ENCODE measurements around the gene STAMBP. TPM values are rescaled to one million over a fixed set of nuclear protein-coding genes. Genes with fewer than 3 reads are reported as not detected.

The STAMBP gene
- total and polyA plus RNA-seq, 4 donors: 10.2 to 27.1 (median 15.9) TPM

DNA sequence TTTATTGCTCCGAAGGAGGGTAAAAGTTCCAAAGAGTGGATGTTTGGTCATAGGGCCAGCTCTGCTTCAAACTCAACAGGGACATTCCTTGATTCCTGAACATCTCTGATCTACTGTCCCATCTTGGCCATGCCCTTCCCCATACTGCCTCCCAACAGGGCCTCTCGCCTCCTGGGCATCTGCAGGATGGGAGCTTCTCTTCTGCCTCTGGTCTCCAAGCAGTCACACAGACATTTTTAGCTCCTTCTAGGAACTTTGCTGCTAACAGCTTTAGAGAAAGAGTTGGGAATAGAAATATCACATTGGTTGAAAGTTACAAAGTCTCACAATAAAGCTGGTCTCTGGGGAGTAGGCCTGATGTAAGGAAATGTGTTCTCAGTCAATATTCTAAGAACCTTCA lies 88.5 kb downstream of the STAMBP start:
- H3K27ac ChIP-seq (ENCODE audit: low read depth in 1 of 2, low read length in 2 of 2): no peak overlapping the region
- peaks cover 0 to 2% (median 0%) of the 10 kb centered on the region in 4 donors for H3K27me3 ChIP-seq (ENCODE audit: control insufficient read depth in 4 of 4, insufficient read depth in 4 of 4, low read length in 3 of 4)
- DNase-seq (ENCODE audit: low spot score): no peak
- H3K9ac ChIP-seq (ENCODE audit: low read depth in 1 of 2, low read length in 2 of 2): no peak overlapping the region
- TF ChIP-seq YY1 (IDR thresholded peaks at IDR 0.05) (no peak), TAF1 (conservative IDR thresholded peaks at IDR 0.05) (no peak), HNF4G (IDR thresholded peaks at IDR 0.05) (no peak)
- TF ChIP-seq, protein P1, sequence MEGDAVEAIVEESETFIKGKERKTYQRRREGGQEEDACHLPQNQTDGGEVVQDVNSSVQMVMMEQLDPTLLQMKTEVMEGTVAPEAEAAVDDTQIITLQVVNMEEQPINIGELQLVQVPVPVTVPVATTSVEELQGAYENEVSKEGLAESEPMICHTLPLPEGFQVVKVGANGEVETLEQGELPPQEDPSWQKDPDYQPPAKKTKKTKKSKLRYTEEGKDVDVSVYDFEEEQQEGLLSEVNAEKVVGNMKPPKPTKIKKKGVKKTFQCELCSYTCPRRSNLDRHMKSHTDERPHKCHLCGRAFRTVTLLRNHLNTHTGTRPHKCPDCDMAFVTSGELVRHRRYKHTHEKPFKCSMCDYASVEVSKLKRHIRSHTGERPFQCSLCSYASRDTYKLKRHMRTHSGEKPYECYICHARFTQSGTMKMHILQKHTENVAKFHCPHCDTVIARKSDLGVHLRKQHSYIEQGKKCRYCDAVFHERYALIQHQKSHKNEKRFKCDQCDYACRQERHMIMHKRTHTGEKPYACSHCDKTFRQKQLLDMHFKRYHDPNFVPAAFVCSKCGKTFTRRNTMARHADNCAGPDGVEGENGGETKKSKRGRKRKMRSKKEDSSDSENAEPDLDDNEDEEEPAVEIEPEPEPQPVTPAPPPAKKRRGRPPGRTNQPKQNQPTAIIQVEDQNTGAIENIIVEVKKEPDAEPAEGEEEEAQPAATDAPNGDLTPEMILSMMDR (IDR thresholded peaks at IDR 0.05; ENCODE audit: low read depth, low read length, missing input control): no peak
- no peaks in the 10 kb centered on the region for H3K4me1 ChIP-seq (ENCODE audit: control insufficient read depth in 4 of 4, insufficient read depth in 4 of 4, low read length in 3 of 4)
- WGBS: 65% methylated on average over 2 of the region's 2 CpGs
- no peaks in the 10 kb centered on the region for H3K9me3 ChIP-seq (ENCODE audit: control insufficient read depth in 4 of 4, low read length in 3 of 4)
- no peak overlapping the region for H3K4me3 ChIP-seq (ENCODE audit: low read depth in 1 of 3, low read length in 3 of 3)
- H3K36me3 ChIP-seq (ENCODE audit: control insufficient read depth in 4 of 4, insufficient read depth in 3 of 4, low read depth in 1 of 4, low read length in 3 of 4): no peaks in the 10 kb centered on the region

DNA sequence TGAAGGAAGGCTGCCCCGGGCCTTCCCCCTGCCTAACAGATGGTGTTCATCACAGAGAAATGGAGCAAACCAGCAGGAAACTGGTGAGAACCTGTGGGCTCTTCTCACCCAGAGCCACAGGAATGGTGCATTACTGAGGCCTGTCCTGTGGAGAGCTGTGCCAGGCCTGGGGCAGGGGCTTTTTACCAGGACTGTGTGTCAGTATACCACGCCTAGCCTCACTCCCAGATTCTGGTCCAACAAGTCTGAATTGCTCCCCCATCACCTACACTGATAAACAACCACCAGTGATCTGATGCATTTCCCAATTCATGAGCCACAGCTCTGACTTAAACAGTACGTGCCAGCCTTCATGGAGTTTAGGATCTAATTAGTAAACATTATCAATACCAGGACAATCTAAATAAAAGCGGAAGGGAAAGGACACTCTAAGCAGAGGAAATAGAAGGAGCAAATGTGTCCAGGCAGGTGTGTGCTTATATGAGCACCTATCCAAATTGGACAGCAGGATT lies 89.0 kb downstream of the STAMBP start:
- TF ChIP-seq RAD21 (IDR thresholded peaks at IDR 0.05): no peak
- TF ChIP-seq TAF1 (conservative IDR thresholded peaks at IDR 0.05): no peak
- TF ChIP-seq SP1 (IDR thresholded peaks at IDR 0.05): no peak
- no peak for TF ChIP-seq NR2F2 (IDR thresholded peaks at IDR 0.05)
- TF ChIP-seq, protein P2, sequence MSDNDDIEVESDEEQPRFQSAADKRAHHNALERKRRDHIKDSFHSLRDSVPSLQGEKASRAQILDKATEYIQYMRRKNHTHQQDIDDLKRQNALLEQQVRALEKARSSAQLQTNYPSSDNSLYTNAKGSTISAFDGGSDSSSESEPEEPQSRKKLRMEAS (IDR thresholded peaks at IDR 0.05): no peak
- TF ChIP-seq FOXA2 (IDR thresholded peaks at IDR 0.05): no peak
- TF ChIP-seq, protein P3, sequence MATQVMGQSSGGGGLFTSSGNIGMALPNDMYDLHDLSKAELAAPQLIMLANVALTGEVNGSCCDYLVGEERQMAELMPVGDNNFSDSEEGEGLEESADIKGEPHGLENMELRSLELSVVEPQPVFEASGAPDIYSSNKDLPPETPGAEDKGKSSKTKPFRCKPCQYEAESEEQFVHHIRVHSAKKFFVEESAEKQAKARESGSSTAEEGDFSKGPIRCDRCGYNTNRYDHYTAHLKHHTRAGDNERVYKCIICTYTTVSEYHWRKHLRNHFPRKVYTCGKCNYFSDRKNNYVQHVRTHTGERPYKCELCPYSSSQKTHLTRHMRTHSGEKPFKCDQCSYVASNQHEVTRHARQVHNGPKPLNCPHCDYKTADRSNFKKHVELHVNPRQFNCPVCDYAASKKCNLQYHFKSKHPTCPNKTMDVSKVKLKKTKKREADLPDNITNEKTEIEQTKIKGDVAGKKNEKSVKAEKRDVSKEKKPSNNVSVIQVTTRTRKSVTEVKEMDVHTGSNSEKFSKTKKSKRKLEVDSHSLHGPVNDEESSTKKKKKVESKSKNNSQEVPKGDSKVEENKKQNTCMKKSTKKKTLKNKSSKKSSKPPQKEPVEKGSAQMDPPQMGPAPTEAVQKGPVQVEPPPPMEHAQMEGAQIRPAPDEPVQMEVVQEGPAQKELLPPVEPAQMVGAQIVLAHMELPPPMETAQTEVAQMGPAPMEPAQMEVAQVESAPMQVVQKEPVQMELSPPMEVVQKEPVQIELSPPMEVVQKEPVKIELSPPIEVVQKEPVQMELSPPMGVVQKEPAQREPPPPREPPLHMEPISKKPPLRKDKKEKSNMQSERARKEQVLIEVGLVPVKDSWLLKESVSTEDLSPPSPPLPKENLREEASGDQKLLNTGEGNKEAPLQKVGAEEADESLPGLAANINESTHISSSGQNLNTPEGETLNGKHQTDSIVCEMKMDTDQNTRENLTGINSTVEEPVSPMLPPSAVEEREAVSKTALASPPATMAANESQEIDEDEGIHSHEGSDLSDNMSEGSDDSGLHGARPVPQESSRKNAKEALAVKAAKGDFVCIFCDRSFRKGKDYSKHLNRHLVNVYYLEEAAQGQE (IDR thresholded peaks at IDR 0.05): no peak
- no peak for TF ChIP-seq GABPA (IDR thresholded peaks at IDR 0.05 in 1 of 2, conservative IDR thresholded peaks at IDR 0.05 in 1 of 2)
- no peak for TF ChIP-seq HNF4A (conservative IDR thresholded peaks at IDR 0.05)
- TF ChIP-seq, protein P1 (IDR thresholded peaks at IDR 0.05; ENCODE audit: low read depth, low read length, missing input control): no peak
- TF ChIP-seq RXRA (IDR thresholded peaks at IDR 0.05): no peak
- no peak for TF ChIP-seq YY1 (IDR thresholded peaks at IDR 0.05)
- TF ChIP-seq, protein P4, sequence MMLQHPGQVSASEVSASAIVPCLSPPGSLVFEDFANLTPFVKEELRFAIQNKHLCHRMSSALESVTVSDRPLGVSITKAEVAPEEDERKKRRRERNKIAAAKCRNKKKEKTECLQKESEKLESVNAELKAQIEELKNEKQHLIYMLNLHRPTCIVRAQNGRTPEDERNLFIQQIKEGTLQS (IDR thresholded peaks at IDR 0.05): no peak
- TF ChIP-seq FOXA1 (IDR thresholded peaks at IDR 0.05): no peak
- Histone ChIP-seq H3K27ac (ENCODE audit: low read depth in 1 of 2, low read length in 2 of 2) (no peak overlapping the region), H3K9ac (ENCODE audit: low read depth in 1 of 2, low read length in 2 of 2) (no peak overlapping the region), H3K27me3 (ENCODE audit: control insufficient read depth in 4 of 4, insufficient read depth in 4 of 4, low read length in 3 of 4) (peaks cover 0 to 3% (median 1%) of the 10 kb centered on the region in 4 donors), H3K9me3 (ENCODE audit: control insufficient read depth in 4 of 4, low read length in 3 of 4) (no peaks in the 10 kb centered on the region), H3K4me3 (ENCODE audit: low read depth in 1 of 3, low read length in 3 of 3) (no peak overlapping the region), H3K4me1 (ENCODE audit: control insufficient read depth in 4 of 4, insufficient read depth in 4 of 4, low read length in 3 of 4) (no peaks in the 10 kb centered on the region), H3K36me3 (ENCODE audit: control insufficient read depth in 4 of 4, insufficient read depth in 3 of 4, low read depth in 1 of 4, low read length in 3 of 4) (no peaks in the 10 kb centered on the region)
- WGBS: 87% methylated on average over 4 of the region's 4 CpGs
- DNase-seq (ENCODE audit: low spot score): no peak
